Activated T-helper 1 cell treated with Interleukin-2 at 50 U/mL for 16 hours (primary cell): Measurements from ENCODE around the gene LOC101059915.
"Not testable (repeated sequence)": the region's sequence is repeated elsewhere in the genome, so short reads cannot be mapped to it uniquely, and the experiment has no call there.

Experiments used
- DNase-seq: peaks from one replicate; pipeline ENCODE4 v3.0.0-alpha.2; 2020; ENCODE audit warnings: low read depth

The LOC101059915 gene

DNA sequence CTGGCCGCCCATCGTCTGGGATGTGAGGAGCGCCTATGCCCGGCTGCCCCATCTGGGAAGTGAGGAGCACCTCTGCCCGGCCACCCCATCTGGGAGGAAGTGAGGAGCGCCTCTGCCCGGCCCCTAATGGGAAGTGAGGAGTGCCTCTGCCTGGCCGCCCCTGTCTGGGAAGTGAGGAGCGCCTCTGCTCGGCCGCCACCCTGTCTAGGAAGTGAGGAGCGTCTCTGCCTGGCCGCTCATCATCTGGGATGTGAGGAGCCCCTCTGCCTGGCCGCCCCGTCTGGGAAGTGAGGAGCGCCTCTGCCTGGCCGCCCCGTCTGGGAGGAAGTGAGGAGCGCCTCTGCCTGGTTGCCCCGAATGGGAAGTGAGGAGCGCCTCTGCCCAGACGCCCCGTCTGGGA lies 8.3 kb downstream of the LOC101059915 start:
- not testable (repeated sequence) for DNase-seq

DNA sequence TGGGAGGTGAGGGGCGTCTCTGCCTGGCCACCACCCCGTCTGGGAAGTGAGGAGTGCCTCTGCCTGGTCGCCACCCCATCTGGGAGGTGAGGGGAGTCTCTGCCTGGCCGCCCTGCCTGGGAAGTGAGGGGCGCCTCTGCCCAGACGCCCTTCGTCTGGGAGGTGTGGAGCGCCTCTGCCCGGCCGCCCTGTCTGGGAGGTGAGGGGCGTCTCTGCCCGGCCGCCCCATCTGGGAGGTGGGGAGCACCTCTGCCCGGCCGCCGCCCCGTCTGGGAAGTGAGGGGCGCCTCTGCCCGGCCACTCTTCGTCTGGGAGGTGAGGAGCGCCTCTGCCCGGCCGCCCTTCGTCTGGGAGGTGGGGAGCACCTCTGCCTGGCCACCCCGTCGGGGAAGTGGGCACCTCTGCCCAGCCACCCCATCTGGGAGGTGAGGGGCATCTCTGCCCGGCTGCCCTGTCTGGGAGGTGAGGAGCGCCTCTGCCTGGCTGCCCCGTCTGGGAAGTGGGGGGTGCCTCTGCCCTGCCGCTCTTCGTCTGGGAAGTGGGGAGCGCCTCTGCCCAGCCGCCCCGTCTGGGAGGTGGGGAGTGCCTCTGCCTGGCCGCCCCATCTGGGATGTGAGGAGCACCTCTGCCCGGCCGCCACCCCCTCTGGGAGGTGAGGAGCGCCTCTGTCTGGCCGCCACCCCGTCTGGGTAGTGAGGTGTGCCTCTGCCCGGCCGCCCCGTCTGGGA lies 8.9 kb downstream of the LOC101059915 start:
- DNase-seq, result not testable (repeated sequence)

DNA sequence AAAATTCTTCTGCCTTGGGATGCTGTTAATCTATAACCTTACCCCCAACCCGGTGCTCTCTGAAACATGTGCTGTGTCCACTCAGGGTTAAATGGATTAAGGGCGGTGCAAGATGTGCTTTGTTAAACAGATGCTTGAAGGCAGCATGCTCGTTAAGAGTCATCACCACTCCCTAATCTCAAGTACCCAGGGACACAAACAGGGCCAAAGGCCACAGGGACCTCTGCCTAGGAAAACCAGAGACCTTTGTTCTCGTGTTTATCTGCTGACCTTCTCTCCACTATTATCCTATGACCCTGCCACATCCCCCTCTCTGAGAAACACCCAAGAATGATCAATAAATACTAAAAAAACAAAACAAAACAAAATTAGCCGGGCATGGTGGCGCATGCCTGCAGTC lies 9.8 kb downstream of the LOC101059915 start:
- not testable (repeated sequence) for DNase-seq

DNA sequence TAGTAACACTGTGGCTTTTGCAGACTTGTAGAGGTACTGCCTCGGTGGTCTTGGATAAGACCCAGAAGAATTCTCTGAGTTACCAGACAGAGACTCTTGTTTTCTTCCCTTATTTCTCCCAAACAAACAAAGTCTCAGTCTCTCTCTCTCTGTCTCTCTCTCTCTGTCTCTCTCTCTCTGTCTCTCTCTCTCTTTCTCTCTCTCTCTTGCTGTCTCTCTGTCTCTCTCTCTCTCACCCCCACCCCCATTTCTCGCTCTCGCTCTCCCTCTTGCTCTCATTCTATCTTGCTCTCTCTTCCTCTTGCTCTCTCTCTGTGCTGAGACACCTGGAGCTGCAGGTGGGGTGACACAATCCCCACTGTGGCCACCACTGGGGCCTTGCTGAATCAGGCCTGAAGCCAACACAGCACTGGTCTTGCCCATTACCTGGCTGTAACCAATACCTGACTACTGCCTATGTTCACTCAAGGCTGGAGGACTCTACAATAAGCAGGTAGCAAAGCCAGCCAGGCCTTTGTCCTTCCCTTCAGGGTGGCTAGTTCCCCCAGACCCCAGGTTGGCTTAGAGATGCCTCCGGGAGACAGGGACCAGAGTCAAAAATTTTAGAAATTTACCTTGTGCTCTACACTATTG lies 12.3 kb downstream of the LOC101059915 start:
- DNase-seq, result no peak

DNA sequence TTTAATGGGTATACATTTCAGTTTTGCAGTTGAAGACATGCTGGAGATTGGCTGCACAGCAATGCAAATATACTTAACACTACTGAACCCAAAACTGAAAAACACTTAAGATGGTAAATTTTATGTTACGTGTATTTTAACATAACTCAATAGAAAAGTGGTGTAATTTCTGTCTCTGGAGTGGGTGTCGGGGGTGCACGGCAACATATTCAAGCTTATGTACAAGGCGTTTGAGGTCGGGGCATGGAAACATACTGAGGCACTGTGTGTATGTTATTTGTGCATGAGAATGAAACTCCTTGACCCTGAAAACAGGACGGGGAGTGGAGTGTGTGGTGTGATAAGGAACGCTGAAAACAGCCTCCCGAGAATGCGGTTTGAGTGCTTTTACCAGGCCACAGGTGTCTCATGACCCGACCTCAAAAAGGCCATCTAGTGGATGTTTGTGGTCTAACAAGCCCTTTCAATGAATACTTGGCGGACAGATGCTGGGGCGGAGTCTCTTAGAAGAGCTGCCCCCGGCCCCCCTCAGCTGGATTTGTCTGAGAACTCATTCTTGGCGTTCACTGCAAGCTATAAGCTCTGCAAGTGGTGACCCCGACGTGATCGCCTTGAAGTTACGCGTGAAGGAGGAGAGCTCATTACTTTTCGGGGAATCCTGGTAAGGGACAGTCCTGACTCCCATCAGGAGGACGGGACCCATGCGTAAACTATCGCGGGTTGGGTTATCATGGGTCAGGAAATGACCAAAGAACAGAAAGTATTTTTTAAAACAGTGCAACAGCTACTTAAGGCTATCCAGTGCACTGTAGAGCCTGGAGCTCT lies 29.5 kb downstream of the LOC101059915 start:
- DNase-seq, result not testable (repeated sequence)

DNA sequence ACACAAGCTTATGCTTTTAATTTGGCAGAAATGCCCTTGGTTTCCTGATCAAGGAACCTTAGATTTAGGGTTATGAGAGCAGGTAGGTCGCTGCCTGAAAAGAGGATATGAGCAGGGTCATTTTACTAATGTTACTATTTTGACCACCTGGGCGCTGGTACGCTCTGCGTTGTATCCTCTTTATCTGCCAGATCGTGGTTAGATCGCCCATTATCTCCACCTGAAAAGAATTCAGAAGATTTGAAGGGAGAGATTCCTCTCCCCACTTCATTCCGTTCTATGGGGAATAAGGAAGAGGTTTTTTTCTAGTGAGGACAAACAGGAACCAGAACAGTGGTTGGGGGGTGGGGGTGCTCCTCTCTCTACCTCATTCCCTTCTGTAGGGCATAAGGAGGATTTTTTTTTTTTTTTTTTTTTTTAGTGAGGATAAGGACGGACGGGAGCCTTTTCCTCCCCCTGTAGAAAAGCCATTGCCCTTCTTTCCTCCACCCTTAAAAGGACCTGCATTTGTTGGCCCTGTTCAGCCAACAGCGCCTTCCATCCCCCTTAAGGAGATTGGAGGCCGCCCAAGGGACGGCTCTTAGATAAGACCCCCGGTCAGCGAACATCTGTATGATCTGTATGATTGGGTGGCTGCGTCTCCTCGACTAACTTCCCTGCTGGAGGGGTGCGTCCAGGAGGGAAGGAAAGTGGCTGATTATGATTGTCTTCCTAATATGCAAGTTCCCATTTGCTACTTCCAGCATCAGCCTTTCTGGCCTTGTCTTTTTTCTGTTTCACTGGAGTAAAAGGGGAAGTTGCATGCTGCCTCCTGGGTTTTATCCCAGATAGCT lies 30.3 kb downstream of the LOC101059915 start:
- not testable (repeated sequence) for DNase-seq

DNA sequence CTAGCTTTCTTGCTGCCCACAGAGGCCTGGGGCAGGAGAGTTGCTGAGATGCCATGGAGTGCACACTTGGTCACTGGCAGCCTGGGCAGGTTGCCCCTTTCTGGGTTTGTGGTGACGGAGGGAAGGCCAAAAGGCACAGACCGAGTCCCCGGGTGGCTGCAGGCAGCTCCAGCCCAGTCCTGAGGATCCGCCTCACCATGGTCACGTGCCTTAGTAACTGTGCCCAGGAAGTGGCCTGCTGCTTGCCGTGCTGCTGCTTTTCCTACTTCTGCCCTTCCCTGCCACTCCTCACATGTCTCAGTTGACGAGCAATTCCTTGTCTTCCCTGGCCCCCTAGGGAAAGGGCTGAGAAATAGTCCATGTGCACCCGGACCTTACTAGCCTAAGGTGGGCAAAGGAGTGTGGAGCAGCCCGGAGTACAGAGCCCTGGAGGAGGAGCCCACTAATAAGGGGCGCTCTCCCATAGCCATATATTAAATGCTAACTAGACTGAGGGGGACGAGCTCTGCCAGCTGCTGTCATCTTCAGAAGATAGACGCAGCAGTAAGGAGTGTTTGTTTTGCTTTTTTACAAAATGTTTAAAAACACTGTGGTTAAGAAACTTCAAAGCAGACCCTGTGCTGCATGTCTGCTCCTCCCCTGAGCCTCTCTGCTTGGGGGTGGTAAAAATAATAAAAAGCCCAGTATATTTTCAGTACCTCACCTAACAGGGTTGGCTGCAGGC lies 31.1 kb downstream of the LOC101059915 start:
- not testable (repeated sequence) for DNase-seq

DNA sequence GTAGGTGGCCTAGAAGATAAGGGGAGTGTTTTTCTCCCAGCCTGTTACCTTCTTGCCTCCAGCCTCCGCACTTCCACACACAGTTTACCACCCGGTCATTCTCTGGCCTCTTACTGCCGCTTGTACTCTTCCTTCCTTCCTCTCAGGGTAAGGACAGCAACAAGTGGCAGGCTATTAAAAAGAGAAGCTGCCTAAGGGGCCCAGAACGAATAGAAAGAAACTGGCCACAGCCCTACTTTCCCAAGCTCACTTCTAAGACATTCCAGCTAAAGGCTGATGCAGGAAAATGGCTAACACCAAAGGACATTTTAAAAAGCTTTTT lies 31.6 kb downstream of the LOC101059915 start:
- not testable (repeated sequence) for DNase-seq

DNA sequence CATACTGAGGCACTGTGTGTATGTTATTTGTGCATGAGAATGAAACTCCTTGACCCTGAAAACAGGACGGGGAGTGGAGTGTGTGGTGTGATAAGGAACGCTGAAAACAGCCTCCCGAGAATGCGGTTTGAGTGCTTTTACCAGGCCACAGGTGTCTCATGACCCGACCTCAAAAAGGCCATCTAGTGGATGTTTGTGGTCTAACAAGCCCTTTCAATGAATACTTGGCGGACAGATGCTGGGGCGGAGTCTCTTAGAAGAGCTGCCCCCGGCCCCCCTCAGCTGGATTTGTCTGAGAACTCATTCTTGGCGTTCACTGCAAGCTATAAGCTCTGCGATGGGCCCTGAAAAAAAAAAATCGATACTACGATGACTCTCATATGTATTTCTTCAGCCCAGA lies 35.5 kb downstream of the LOC101059915 start:
- DNase-seq, result not testable (repeated sequence)

DNA sequence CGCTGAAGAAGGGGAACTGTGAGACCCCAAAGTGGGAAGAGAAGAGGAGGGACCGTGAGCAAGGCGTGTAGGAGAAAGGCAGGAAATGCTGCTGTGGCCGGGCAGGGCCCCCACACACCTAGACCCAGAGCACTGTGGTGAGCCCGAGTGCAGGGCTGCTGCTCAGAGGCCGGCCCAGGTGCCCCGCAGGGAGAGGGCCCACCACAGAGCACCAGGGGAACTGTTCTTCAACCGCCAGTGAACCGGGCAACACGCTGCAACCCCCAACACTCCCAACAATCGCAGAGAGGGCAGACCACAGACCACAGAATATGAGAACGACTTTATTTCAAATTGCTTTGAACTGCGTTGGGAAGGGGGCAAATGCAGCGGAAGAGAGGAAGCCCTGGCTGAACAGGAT lies 46.7 kb downstream of the LOC101059915 start:
- DNase-seq, result not testable (repeated sequence)

DNA sequence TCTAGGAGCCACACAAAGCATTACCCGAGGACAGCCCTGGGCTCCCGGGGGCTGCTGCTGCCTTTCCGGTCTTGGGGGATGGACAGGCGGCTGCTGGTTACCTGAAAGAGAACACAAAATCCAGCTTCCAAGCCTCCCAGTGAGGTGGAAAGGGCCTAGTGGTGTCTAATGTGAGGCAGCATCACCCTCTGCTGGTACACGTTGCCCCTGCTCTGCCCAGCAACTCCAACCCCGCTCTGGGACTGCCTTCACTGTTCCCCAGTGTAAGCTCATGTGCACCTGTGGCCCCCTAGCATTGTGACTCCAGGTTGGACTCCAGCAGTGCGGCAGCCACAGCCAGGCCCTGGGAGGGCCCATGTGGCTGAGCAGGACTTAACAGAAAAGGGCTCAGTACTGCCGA lies 48.2 kb downstream of the LOC101059915 start:
- not testable (repeated sequence) for DNase-seq

DNA sequence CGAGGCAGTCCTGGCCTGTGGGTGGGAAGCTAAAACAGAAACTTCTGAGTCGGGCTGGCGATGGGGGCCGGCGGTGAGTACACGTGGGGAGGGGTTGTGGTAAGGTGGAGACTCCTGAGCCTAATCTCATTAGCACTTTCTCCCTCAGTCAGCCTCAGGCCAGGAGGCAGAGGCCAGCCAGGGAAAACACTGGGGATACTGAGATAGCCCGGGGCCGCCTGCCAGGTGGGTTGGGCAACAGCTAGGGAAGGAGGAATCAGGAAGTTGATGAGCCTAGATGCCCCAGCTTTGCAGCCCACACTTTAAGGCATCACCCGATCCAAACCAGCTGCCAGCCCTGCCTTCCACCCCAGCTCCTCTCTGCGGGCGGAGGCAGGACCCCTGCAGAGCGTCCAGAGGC lies 49.0 kb downstream of the LOC101059915 start:
- not testable (repeated sequence) for DNase-seq

DNA sequence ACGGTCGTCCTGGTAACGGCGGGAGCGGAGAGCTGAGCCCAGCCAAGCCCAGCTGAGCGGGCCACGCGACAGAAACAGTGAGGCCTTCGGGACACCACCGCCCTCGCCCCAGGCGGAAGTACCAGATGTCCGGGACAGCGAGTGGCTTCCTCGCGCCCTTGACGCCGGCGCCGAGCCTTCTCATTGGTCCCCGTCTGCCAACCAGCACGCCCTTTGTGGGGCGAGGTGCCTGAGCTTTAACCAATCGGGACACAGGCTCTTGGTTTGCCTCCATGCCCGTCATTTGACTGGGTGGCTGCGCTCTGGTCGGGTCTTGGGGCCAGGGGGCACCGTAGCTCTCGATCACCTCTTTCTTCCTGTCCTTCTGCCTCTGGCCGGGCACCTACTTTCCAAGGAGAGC lies 50.8 kb downstream of the LOC101059915 start, which contains the start of gene CXorf49:
Gene CXorf49, minus strand, starts transcription at position 101 of the 400 bp plus-strand sequence. CDS start 134 bp downstream, outside the sequence.
- not testable (repeated sequence) for DNase-seq

DNA sequence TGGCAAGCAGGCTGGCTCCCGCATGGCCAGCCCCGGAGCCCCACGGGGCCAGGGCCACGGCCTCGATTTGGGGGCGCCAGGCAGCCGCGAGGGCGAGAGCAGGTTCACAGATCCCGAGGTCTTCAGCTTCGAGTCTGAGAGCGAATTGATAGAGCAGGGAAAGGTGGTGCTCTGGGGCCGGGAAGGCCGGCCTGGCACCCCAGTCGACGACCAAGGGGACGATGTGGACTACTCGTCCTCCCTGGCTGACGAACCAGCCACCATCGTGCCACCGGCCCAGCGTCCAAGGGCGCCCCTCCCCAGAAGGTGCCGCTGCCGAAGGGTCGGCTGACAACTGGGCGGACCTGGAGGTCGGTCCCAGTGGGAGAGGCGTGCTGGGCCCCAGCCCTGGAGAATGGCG lies 51.8 kb downstream of the LOC101059915 start:
- not testable (repeated sequence) for DNase-seq

DNA sequence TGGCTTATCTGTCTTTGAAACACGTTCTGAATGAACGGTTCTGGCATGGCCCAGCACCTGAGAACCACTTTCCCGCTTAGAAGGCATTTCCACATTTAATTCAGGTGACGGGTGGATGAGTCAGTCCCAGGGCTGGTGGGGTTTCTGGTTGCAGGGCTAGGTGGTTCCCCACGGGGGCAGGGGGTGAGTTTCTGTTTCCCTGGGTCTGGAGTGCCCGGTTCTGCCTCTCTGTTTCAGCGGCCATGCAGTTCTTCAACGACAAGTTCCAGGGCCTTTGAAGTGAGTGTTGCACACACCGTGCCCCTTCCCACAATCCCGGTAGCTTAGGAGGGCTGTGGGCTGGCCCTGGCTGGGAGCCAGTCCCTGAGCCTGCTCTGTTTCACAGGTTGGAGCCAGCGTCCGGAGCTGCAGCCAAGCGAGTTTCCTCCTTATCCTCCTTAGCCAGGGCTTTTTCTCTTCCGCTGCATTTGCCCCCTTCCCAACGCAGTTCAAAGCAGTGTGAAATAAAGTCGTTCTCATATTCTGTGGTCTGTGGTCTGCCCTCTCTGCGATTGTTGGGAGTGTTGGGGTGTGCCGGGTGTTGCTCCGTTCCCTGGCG lies 53.0 kb downstream of the LOC101059915 start:
- not testable (repeated sequence) for DNase-seq
